H9 (cell line): ENCODE results near the gene OPA3. TPM values are rescaled to one million over a fixed set of nuclear protein-coding genes. Genes with fewer than 3 reads are reported as not detected.
A peak's percentile ranks its signal among the peaks of the same experiment; 100 is the strongest.

ENCODE experiments used
- DNase-seq: peaks from one replicate; pipeline ENCODE4 v3.0.0-alpha.2; 2017
- H2AFZ ChIP-seq: one replicate; pipeline ENCODE4 v1.6.1; 2013; ENCODE audit warnings: mild to moderate bottlenecking, low read length, control low read depth, moderate library complexity
- H2AK5ac ChIP-seq: 2 replicates; pipeline ENCODE4 v1.6.1; 2013; ENCODE audit warnings: low read length, control low read depth, mixed read lengths; ENCODE audit not compliant: insufficient read length
- H2BK120ac ChIP-seq: one replicate; pipeline ENCODE4 v1.6.1; 2013; ENCODE audit warnings: low read depth, mild to moderate bottlenecking, low read length, control low read depth, inconsistent platforms; ENCODE audit not compliant: poor library complexity, severe bottlenecking
- H2BK12ac ChIP-seq: 2 replicates; pipeline ENCODE4 v1.6.1; 2013; ENCODE audit warnings: low read length, control low read depth, mixed read lengths, low read depth; ENCODE audit not compliant: insufficient read length
- H2BK15ac ChIP-seq: 2 replicates; pipeline ENCODE4 v1.6.1; 2013; ENCODE audit warnings: low read depth, low read length, control low read depth
- H2BK20ac ChIP-seq: one replicate; pipeline ENCODE4 v1.6.1; 2013; ENCODE audit warnings: low read depth, mild to moderate bottlenecking, low read length, control low read depth, inconsistent platforms; ENCODE audit not compliant: poor library complexity, severe bottlenecking
- H2BK5ac ChIP-seq: 2 replicates; pipeline ENCODE4 v1.6.1; 2013; ENCODE audit warnings: low read length, control low read depth, mixed read lengths; ENCODE audit not compliant: insufficient read length
- H3K14ac ChIP-seq: 2 replicates; pipeline ENCODE4 v1.6.1; 2013; ENCODE audit warnings: low read length, control low read depth; ENCODE audit not compliant: insufficient read depth
- H3K18ac ChIP-seq: 2 replicates; pipeline ENCODE4 v1.6.1; 2013; ENCODE audit warnings: low read depth, mild to moderate bottlenecking, mixed read lengths, low read length, control low read depth; ENCODE audit not compliant: insufficient read length
- H3K23ac ChIP-seq: 2 replicates; pipeline ENCODE4 v1.6.1; 2013; ENCODE audit warnings: low read length, control low read depth, mixed read lengths, low read depth; ENCODE audit not compliant: insufficient read length
- H3K23me2 ChIP-seq: 2 replicates; pipeline ENCODE4 v1.6.1; 2013; ENCODE audit warnings: low read depth, mild to moderate bottlenecking, mixed read lengths, low read length, control low read depth; ENCODE audit not compliant: insufficient read length, poor library complexity, severe bottlenecking
- H3K27ac ChIP-seq: 2 replicates; pipeline ENCODE4 v1.5.1; 2013; ENCODE audit warnings: low read length, control low read depth, mixed read lengths, low read depth; ENCODE audit not compliant: insufficient read length
- H3K27me3 ChIP-seq: 2 replicates; pipeline ENCODE4 v1.6.1; 2013; ENCODE audit warnings: low read length, control low read depth, inconsistent platforms; ENCODE audit not compliant: insufficient read depth
- H3K4ac ChIP-seq: 2 replicates; pipeline ENCODE4 v1.6.1; 2013; ENCODE audit warnings: low read depth, mild to moderate bottlenecking, control low read depth, inconsistent platforms, low read length, moderate library complexity
- H3K4me1 ChIP-seq: 2 replicates; pipeline ENCODE4 v1.6.1; 2013; ENCODE audit warnings: low read length, control low read depth, inconsistent platforms; ENCODE audit not compliant: insufficient read depth
- H3K4me2 ChIP-seq: 2 replicates; pipeline ENCODE4 v1.6.1; 2013; ENCODE audit warnings: low read length, control low read depth, mixed read lengths; ENCODE audit not compliant: insufficient read length, insufficient read depth
- H3K56ac ChIP-seq: 2 replicates; pipeline ENCODE4 v1.6.1; 2013; ENCODE audit warnings: low read depth, mild to moderate bottlenecking, mixed read lengths, low read length, control low read depth; ENCODE audit not compliant: insufficient read length
- H3K79me1 ChIP-seq: 2 replicates; pipeline ENCODE4 v1.6.1; 2013; ENCODE audit warnings: low read depth, mild to moderate bottlenecking, moderate library complexity, low read length, control low read depth, inconsistent platforms; ENCODE audit not compliant: insufficient read depth, poor library complexity, severe bottlenecking
- H3K79me2 ChIP-seq: 2 replicates; pipeline ENCODE4 v1.6.1; 2013; ENCODE audit warnings: low read length, control low read depth, inconsistent platforms; ENCODE audit not compliant: insufficient read depth
- H3K9ac ChIP-seq: 2 replicates; pipeline ENCODE4 v1.6.1; 2013; ENCODE audit warnings: low read length, control low read depth, mixed read lengths; ENCODE audit not compliant: insufficient read length; ENCODE audit errors: extremely low read depth
- H3K9me3 ChIP-seq: one replicate; pipeline ENCODE4 v1.6.1; 2013; ENCODE audit warnings: low read depth, low read length, inconsistent platforms; ENCODE audit not compliant: control insufficient read depth
- H3T11ph ChIP-seq: one replicate; pipeline ENCODE4 v1.6.1; 2013; ENCODE audit warnings: mild to moderate bottlenecking, low read length, control low read depth, inconsistent platforms
- H4K20me1 ChIP-seq: one replicate; pipeline ENCODE4 v1.6.1; 2013; ENCODE audit not compliant: control insufficient read depth, insufficient read length, insufficient read depth
- H4K5ac ChIP-seq: 2 replicates; pipeline ENCODE4 v1.6.1; 2013; ENCODE audit warnings: low read depth, mild to moderate bottlenecking, mixed read lengths, low read length, control low read depth; ENCODE audit not compliant: insufficient read length
- H4K8ac ChIP-seq: replicated peaks from 2 replicates; pipeline ENCODE4 v1.6.1; 2013; ENCODE audit warnings: low read length, control low read depth, mixed read lengths, low read depth; ENCODE audit not compliant: insufficient read length
- H4K91ac ChIP-seq: 2 replicates; pipeline ENCODE4 v1.6.1; 2013; ENCODE audit warnings: low read depth, mild to moderate bottlenecking, moderate library complexity, mixed read lengths, low read length, control low read depth; ENCODE audit not compliant: insufficient read length
- H3K27ac Mint-ChIP-seq, 3 experiments: 2 replicates in 2 of 3; 3 replicates in 1 of 3; pipeline ENCODE4 v1.8.0; 2020 to 2021; ENCODE audit warnings: mixed read lengths in 3 of 3, mild to moderate bottlenecking in 1 of 3, moderate library complexity in 1 of 3
- H3K27me3 Mint-ChIP-seq: 2 replicates; pipeline ENCODE4 v1.8.0; 2021; ENCODE audit warnings: low read depth, mild to moderate bottlenecking, moderate library complexity, mixed read lengths
- H3K36me3 Mint-ChIP-seq, 3 experiments: 2 replicates in 2 of 3; 3 replicates in 1 of 3; pipeline ENCODE4 v1.8.0; 2020 to 2021; ENCODE audit warnings: low read depth in 3 of 3, mixed read lengths in 3 of 3; ENCODE audit not compliant: insufficient read depth in 1 of 3
- H3K4me1 Mint-ChIP-seq, 2 experiments: 2 replicates each; pipeline ENCODE4 v1.8.0; 2020; ENCODE audit warnings: mixed read lengths in 2 of 2
- H3K4me3 Mint-ChIP-seq, 2 experiments: 2 replicates in 1 of 2; 3 replicates in 1 of 2; pipeline ENCODE4 v1.8.0; 2020 to 2021; ENCODE audit warnings: mild to moderate bottlenecking in 2 of 2, mixed read lengths in 2 of 2, moderate library complexity in 1 of 2
- H3K9me3 Mint-ChIP-seq, 2 experiments: 2 replicates in 1 of 2; 3 replicates in 1 of 2; pipeline ENCODE4 v1.8.0; 2020; ENCODE audit warnings: mild to moderate bottlenecking in 2 of 2, mixed read lengths in 2 of 2, moderate library complexity in 1 of 2
- WGBS: extraction: QIAGEN DNeasy Blood & Tissue Kit; methylation state at CpG from one replicate; pipeline ENCODE4 v1.1.7; 2013; ENCODE audit warnings: missing lambda C conversion rate, low lambda C conversion rate, mixed read lengths; ENCODE audit not compliant: insufficient read length; ENCODE audit errors: extremely low coverage; 5-methylcytosine and 5-hydroxymethylcytosine counted together
- total RNA-seq: library from RNA; stranded (reverse); gene quantifications from 2 replicates; pipeline ENCODE4 v1.2.1, GENCODE V29; 2021
- TF ChIP-seq, protein P1 (sequence below): fragments of 200-600 bp; sonication (generic); conservative IDR thresholded peaks from 3 replicates; pipeline ENCODE4 v1.8.0; 2021; ENCODE audit warnings: antibody characterized with exemption, mild to moderate bottlenecking

OPA3 gene
- total RNA-seq, 1 experiment from 2014 or later, result 13.0 TPM

DNA sequence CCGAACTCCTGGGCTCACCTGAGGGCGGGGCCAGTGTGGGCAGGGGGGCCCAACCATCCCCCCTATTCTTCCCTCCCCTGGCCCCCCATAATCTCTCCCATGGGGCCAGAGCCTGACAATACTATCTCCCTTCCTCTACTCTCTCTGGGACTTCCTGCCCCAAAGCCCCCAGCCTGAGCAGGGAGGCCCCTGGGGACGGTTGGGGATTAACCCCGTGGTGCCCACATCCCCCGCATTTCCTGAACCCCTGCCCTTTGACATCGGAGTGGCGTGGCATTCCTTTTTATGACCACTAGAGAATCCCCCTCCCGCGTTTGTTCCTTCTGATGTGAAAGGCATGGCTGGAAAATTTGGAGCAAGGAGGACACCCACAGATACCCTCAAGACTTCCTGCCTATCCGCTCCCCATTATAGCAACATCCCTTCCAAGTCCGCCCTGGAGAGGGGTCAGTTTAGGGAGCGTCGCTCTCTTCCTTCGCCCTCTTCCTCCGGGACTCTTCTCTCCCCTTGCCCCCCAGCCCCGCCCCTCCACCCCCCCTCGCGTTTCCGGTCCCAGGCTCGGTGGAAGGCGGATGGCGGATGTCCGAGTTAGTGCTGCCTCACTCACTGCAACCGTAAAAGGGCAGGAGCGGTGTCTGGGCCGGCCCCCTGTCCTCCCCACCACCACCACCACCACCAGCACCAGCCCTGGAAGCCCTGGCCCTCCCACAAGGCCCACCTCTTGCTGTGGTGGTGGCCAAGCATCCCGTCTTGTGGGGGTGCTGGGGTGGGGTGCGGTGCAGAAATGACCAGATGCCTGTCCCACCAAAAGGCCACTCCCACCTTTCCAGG, 75.5 kb downstream of the OPA3 start:
- Histone ChIP-seq H3K56ac (no peak overlapping the region), H3T11ph (no peak overlapping the region), H3K4me2 (peak overlapping the region; percentile 88), H2AFZ (no peak overlapping the region), H2BK12ac (no peak overlapping the region), H4K20me1 (no peaks in the 10 kb centered on the region), H3K23ac (no peak overlapping the region), H2AK5ac (no peak overlapping the region), H3K23me2 (peaks cover 20% of the 10 kb centered on the region), H3K9me3 (no peaks in the 10 kb centered on the region), H2BK20ac (no peak overlapping the region), H4K5ac (no peak overlapping the region), H3K79me2 (peaks cover 43% of the 10 kb centered on the region; the same call in 1 of the 2 replicates), H3K27ac (peak overlapping the region; percentile 55), H3K4me1 (no peaks in the 10 kb centered on the region; the same call in 1 of the 2 replicates), H4K8ac (no peak overlapping the region), H2BK15ac (no peak overlapping the region), H2BK5ac (peak overlapping the region; percentile 42), H4K91ac (no peak overlapping the region), H3K9ac (peak overlapping the region; percentile 63), H3K18ac (peak overlapping the region; percentile 78), H3K14ac (peak overlapping the region; percentile 39; the same call in 1 of the 2 replicates), H2BK120ac (peak overlapping the region; percentile 71), H3K4ac (no peak overlapping the region), H3K79me1 (peaks cover 16% of the 10 kb centered on the region), H3K27me3 (no peaks in the 10 kb centered on the region)
- Mint-ChIP-seq H3K4me3 (peak overlapping the region; percentile 81 to 90), H3K36me3 (peaks cover 4 to 26% (median 11%) of the 10 kb centered on the region in 3 experiments), H3K27ac (peak overlapping the region; percentile 77 to 96 (median 94); a peak in 6 of 7 replicates), H3K27me3 (no peaks in the 10 kb centered on the region), H3K9me3 (no peaks in the 10 kb centered on the region; a peak in 1 of 5 replicates), H3K4me1 (peaks cover 20 to 26% of the 10 kb centered on the region in 2 experiments)
- TF ChIP-seq, protein P1, sequence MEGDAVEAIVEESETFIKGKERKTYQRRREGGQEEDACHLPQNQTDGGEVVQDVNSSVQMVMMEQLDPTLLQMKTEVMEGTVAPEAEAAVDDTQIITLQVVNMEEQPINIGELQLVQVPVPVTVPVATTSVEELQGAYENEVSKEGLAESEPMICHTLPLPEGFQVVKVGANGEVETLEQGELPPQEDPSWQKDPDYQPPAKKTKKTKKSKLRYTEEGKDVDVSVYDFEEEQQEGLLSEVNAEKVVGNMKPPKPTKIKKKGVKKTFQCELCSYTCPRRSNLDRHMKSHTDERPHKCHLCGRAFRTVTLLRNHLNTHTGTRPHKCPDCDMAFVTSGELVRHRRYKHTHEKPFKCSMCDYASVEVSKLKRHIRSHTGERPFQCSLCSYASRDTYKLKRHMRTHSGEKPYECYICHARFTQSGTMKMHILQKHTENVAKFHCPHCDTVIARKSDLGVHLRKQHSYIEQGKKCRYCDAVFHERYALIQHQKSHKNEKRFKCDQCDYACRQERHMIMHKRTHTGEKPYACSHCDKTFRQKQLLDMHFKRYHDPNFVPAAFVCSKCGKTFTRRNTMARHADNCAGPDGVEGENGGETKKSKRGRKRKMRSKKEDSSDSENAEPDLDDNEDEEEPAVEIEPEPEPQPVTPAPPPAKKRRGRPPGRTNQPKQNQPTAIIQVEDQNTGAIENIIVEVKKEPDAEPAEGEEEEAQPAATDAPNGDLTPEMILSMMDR, result no peak
- WGBS, result no CpG with 5 or more reads among the region's 28 CpGs
- DNase-seq, result peak; percentile 88
